ENCODE measurements around the gene WRNIP1. TPM values are rescaled to one million over a fixed set of nuclear protein-coding genes. Genes with fewer than 3 reads are reported as not detected.

The WRNIP1 gene
- total RNA-seq, 1 donor from 2014 or later, result 31.5 TPM

DNA sequence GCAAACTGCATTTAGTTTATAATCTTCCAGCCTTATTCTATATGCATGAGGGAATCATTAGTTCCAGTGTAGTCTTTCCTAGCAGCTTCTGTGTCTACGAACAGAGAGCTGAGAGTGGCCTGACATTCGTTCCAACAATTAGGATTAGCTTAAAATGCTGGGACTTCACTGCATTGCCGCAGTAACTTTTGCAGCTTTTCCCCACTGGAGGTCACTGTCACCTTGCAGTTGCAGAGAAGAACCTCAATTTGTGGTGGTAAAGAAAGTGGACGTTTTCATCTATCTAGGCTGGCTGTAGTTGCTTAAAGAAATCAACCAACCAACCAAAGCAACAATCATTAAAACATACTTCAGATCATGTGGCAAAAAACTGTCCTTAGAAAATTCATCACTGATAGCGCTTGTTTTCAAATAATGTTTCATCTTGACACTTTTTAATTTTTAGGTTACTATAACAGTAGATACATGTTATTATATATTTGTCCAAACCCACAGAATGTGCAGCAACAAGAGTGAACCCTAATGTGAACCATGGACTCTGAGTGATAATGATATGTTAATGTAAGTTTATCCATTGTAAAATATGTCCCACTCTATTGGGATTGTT is 26.7 kb upstream of the WRNIP1 start:
- H3K9me3 ChIP-seq (ENCODE audit: insufficient read depth, low read depth, low read length), result no peaks in the 10 kb centered on the region
- Mint-ChIP-seq H3K9me3 (ENCODE audit: unreplicated experiment) (no peaks in the 10 kb centered on the region), H3K4me3 (ENCODE audit: unreplicated experiment) (no peak overlapping the region), H3K36me3 (ENCODE audit: low read depth, unreplicated experiment) (no peaks in the 10 kb centered on the region), H3K4me1 (ENCODE audit: low read depth, unreplicated experiment) (peaks cover 16% of the 10 kb centered on the region), H3K27ac (ENCODE audit: unreplicated experiment) (no peak overlapping the region), H3K27me3 (ENCODE audit: low read depth, unreplicated experiment) (no peaks in the 10 kb centered on the region)
- no peaks in the 10 kb centered on the region for H3K36me3 ChIP-seq (ENCODE audit: insufficient read depth, low read length)
- no peak overlapping the region for H3K9ac ChIP-seq (ENCODE audit: low read length)
- FAIRE-seq, result peak; percentile 9
- H3K4me3 ChIP-seq (ENCODE audit: insufficient read depth, low read depth, low read length), result no peak overlapping the region
- no peak overlapping the region for H3K27ac ChIP-seq (ENCODE audit: low read depth, low read length)
- no peaks in the 10 kb centered on the region for H3K4me1 ChIP-seq (ENCODE audit: insufficient read depth, low read length)
- no peaks in the 10 kb centered on the region for H3K27me3 ChIP-seq (ENCODE audit: insufficient read depth, low read length)
- H4K20me1 ChIP-seq (ENCODE audit: insufficient read depth, low read length), result no peaks in the 10 kb centered on the region
- no peak overlapping the region for H2AFZ ChIP-seq (ENCODE audit: low read depth, low read length)
- no peaks in the 10 kb centered on the region for H3K79me2 ChIP-seq (ENCODE audit: insufficient read depth, low read length)
- TF ChIP-seq, protein P1, sequence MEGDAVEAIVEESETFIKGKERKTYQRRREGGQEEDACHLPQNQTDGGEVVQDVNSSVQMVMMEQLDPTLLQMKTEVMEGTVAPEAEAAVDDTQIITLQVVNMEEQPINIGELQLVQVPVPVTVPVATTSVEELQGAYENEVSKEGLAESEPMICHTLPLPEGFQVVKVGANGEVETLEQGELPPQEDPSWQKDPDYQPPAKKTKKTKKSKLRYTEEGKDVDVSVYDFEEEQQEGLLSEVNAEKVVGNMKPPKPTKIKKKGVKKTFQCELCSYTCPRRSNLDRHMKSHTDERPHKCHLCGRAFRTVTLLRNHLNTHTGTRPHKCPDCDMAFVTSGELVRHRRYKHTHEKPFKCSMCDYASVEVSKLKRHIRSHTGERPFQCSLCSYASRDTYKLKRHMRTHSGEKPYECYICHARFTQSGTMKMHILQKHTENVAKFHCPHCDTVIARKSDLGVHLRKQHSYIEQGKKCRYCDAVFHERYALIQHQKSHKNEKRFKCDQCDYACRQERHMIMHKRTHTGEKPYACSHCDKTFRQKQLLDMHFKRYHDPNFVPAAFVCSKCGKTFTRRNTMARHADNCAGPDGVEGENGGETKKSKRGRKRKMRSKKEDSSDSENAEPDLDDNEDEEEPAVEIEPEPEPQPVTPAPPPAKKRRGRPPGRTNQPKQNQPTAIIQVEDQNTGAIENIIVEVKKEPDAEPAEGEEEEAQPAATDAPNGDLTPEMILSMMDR (IDR thresholded peaks at IDR 0.05; ENCODE audit: insufficient read depth, low read depth, low read length), result peak; percentile 88
- no peak for TF ChIP-seq EZH2 (IDR thresholded peaks at IDR 0.05; ENCODE audit: insufficient read depth, low read length)
- no peak overlapping the region for H3K4me2 ChIP-seq (ENCODE audit: low read length)
- peak; percentile 35 for DNase-seq (ENCODE audit: low read depth)

DNA sequence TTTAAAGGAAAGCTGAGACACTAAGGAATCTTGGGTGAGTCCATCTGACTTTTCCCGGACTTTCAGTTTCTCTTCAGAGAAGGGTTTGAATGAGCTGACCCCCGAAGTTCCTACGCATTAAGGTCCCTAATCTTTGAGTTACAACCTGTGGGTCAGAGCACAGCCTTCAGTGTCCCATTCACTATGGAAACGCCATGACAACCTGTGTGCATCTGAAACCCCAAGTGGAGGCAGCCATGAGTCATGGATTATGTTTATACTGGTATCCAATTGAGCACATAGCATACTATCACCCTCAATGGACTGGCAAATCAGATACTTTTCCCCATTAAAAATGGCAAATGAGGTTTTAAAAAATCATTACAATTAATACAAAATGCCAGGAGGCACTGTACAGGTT is 25.9 kb upstream of the WRNIP1 start:
- no peaks in the 10 kb centered on the region for H3K4me1 ChIP-seq (ENCODE audit: insufficient read depth, low read length)
- H3K4me3 ChIP-seq (ENCODE audit: insufficient read depth, low read depth, low read length), result no peak overlapping the region
- H3K79me2 ChIP-seq (ENCODE audit: insufficient read depth, low read length), result no peaks in the 10 kb centered on the region
- H2AFZ ChIP-seq (ENCODE audit: low read depth, low read length), result no peak overlapping the region
- FAIRE-seq, result no peak
- peak overlapping the region; percentile 8 for H3K27ac ChIP-seq (ENCODE audit: low read depth, low read length)
- DNase-seq (ENCODE audit: low read depth), result peak; percentile 73
- no peak overlapping the region for H3K27ac Mint-ChIP-seq (ENCODE audit: unreplicated experiment)
- H3K36me3 Mint-ChIP-seq (ENCODE audit: low read depth, unreplicated experiment), result no peaks in the 10 kb centered on the region
- no peak overlapping the region for H3K4me2 ChIP-seq (ENCODE audit: low read length)
- no peaks in the 10 kb centered on the region for H3K27me3 ChIP-seq (ENCODE audit: insufficient read depth, low read length)
- H3K9ac ChIP-seq (ENCODE audit: low read length), result no peak overlapping the region
- H3K9me3 Mint-ChIP-seq (ENCODE audit: unreplicated experiment), result no peaks in the 10 kb centered on the region
- no peaks in the 10 kb centered on the region for H3K36me3 ChIP-seq (ENCODE audit: insufficient read depth, low read length)
- H3K4me1 Mint-ChIP-seq (ENCODE audit: low read depth, unreplicated experiment), result peaks cover 25% of the 10 kb centered on the region
- no peaks in the 10 kb centered on the region for H3K27me3 Mint-ChIP-seq (ENCODE audit: low read depth, unreplicated experiment)
- no peaks in the 10 kb centered on the region for H4K20me1 ChIP-seq (ENCODE audit: insufficient read depth, low read length)
- no peak overlapping the region for H3K4me3 Mint-ChIP-seq (ENCODE audit: unreplicated experiment)
- TF ChIP-seq, protein P1 (IDR thresholded peaks at IDR 0.05; ENCODE audit: insufficient read depth, low read depth, low read length), result no peak
- no peak for TF ChIP-seq EZH2 (IDR thresholded peaks at IDR 0.05; ENCODE audit: insufficient read depth, low read length)
- H3K9me3 ChIP-seq (ENCODE audit: insufficient read depth, low read depth, low read length), result no peaks in the 10 kb centered on the region

DNA sequence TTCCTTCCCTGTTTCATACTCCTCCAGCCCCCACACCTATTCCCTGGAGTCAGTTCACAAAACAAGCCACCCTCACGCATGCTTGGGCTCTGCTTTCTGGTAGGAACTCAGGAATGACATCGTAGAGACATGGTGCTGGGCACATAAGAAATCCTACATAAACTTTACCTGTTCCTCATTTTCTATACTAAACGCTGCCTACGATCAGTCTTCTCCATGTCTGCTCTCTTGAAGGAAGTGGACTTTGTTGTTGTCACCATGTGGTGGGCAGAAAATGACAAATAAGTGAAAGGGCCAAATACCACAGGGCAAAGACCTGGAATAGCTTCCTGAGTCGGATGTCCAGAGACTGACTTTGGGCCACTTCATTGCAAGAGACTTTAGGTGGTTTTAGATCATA is 24.6 kb upstream of the WRNIP1 start:
- no peak for FAIRE-seq
- no peak overlapping the region for H3K4me3 ChIP-seq (ENCODE audit: insufficient read depth, low read depth, low read length)
- H3K4me1 ChIP-seq (ENCODE audit: insufficient read depth, low read length), result no peaks in the 10 kb centered on the region

More for the DNA sequence above, 24.6 kb upstream of the WRNIP1 start:
- H3K27ac Mint-ChIP-seq (ENCODE audit: unreplicated experiment), result no peak overlapping the region
- no peaks in the 10 kb centered on the region for H3K9me3 ChIP-seq (ENCODE audit: insufficient read depth, low read depth, low read length)
- H3K4me2 ChIP-seq (ENCODE audit: low read length), result no peak overlapping the region
- peaks cover 25% of the 10 kb centered on the region for H3K4me1 Mint-ChIP-seq (ENCODE audit: low read depth, unreplicated experiment)
- no peak for TF ChIP-seq EZH2 (IDR thresholded peaks at IDR 0.05; ENCODE audit: insufficient read depth, low read length)
- TF ChIP-seq, protein P1 (IDR thresholded peaks at IDR 0.05; ENCODE audit: insufficient read depth, low read depth, low read length), result no peak
- no peaks in the 10 kb centered on the region for H3K9me3 Mint-ChIP-seq (ENCODE audit: unreplicated experiment)
- no peaks in the 10 kb centered on the region for H3K79me2 ChIP-seq (ENCODE audit: insufficient read depth, low read length)
- H3K27me3 Mint-ChIP-seq (ENCODE audit: low read depth, unreplicated experiment), result no peaks in the 10 kb centered on the region
- H4K20me1 ChIP-seq (ENCODE audit: insufficient read depth, low read length), result no peaks in the 10 kb centered on the region
- H3K4me3 Mint-ChIP-seq (ENCODE audit: unreplicated experiment), result no peak overlapping the region
- H3K27ac ChIP-seq (ENCODE audit: low read depth, low read length), result no peak overlapping the region
- H3K36me3 Mint-ChIP-seq (ENCODE audit: low read depth, unreplicated experiment), result no peaks in the 10 kb centered on the region
- H3K36me3 ChIP-seq (ENCODE audit: insufficient read depth, low read length), result no peaks in the 10 kb centered on the region
- DNase-seq (ENCODE audit: low read depth), result no peak
- no peak overlapping the region for H2AFZ ChIP-seq (ENCODE audit: low read depth, low read length)
- no peak overlapping the region for H3K9ac ChIP-seq (ENCODE audit: low read length)
- H3K27me3 ChIP-seq (ENCODE audit: insufficient read depth, low read length), result no peaks in the 10 kb centered on the region

All from astrocyte (in vitro differentiated cells and primary cell).